H9 (cell line): ENCODE measurements around the gene AEBP2. TPM values are rescaled to one million over a fixed set of nuclear protein-coding genes. Genes with fewer than 3 reads are reported as not detected.

Source experiments
- DNase-seq: peaks from one replicate; pipeline ENCODE4 v3.0.0-alpha.2; 2017
- H2AFZ ChIP-seq: one replicate; pipeline ENCODE4 v1.6.1; 2013; ENCODE audit warnings: mild to moderate bottlenecking, low read length, control low read depth, moderate library complexity
- H2AK5ac ChIP-seq: 2 replicates; pipeline ENCODE4 v1.6.1; 2013; ENCODE audit warnings: low read length, control low read depth, mixed read lengths; ENCODE audit not compliant: insufficient read length
- H2BK120ac ChIP-seq: one replicate; pipeline ENCODE4 v1.6.1; 2013; ENCODE audit warnings: low read depth, mild to moderate bottlenecking, low read length, control low read depth, inconsistent platforms; ENCODE audit not compliant: poor library complexity, severe bottlenecking
- H2BK12ac ChIP-seq: 2 replicates; pipeline ENCODE4 v1.6.1; 2013; ENCODE audit warnings: low read length, control low read depth, mixed read lengths, low read depth; ENCODE audit not compliant: insufficient read length
- H2BK15ac ChIP-seq: 2 replicates; pipeline ENCODE4 v1.6.1; 2013; ENCODE audit warnings: low read depth, low read length, control low read depth
- H2BK20ac ChIP-seq: one replicate; pipeline ENCODE4 v1.6.1; 2013; ENCODE audit warnings: low read depth, mild to moderate bottlenecking, low read length, control low read depth, inconsistent platforms; ENCODE audit not compliant: poor library complexity, severe bottlenecking
- H2BK5ac ChIP-seq: 2 replicates; pipeline ENCODE4 v1.6.1; 2013; ENCODE audit warnings: low read length, control low read depth, mixed read lengths; ENCODE audit not compliant: insufficient read length
- H3K14ac ChIP-seq: 2 replicates; pipeline ENCODE4 v1.6.1; 2013; ENCODE audit warnings: low read length, control low read depth; ENCODE audit not compliant: insufficient read depth
- H3K18ac ChIP-seq: 2 replicates; pipeline ENCODE4 v1.6.1; 2013; ENCODE audit warnings: low read depth, mild to moderate bottlenecking, mixed read lengths, low read length, control low read depth; ENCODE audit not compliant: insufficient read length
- H3K23ac ChIP-seq: 2 replicates; pipeline ENCODE4 v1.6.1; 2013; ENCODE audit warnings: low read length, control low read depth, mixed read lengths, low read depth; ENCODE audit not compliant: insufficient read length
- H3K23me2 ChIP-seq: 2 replicates; pipeline ENCODE4 v1.6.1; 2013; ENCODE audit warnings: low read depth, mild to moderate bottlenecking, mixed read lengths, low read length, control low read depth; ENCODE audit not compliant: insufficient read length, poor library complexity, severe bottlenecking
- H3K27ac ChIP-seq: 2 replicates; pipeline ENCODE4 v1.5.1; 2013; ENCODE audit warnings: low read length, control low read depth, mixed read lengths, low read depth; ENCODE audit not compliant: insufficient read length
- H3K27me3 ChIP-seq: 2 replicates; pipeline ENCODE4 v1.6.1; 2013; ENCODE audit warnings: low read length, control low read depth, inconsistent platforms; ENCODE audit not compliant: insufficient read depth
- H3K4ac ChIP-seq: 2 replicates; pipeline ENCODE4 v1.6.1; 2013; ENCODE audit warnings: low read depth, mild to moderate bottlenecking, control low read depth, inconsistent platforms, low read length, moderate library complexity
- H3K4me1 ChIP-seq: 2 replicates; pipeline ENCODE4 v1.6.1; 2013; ENCODE audit warnings: low read length, control low read depth, inconsistent platforms; ENCODE audit not compliant: insufficient read depth
- H3K4me2 ChIP-seq: 2 replicates; pipeline ENCODE4 v1.6.1; 2013; ENCODE audit warnings: low read length, control low read depth, mixed read lengths; ENCODE audit not compliant: insufficient read length, insufficient read depth
- H3K56ac ChIP-seq: 2 replicates; pipeline ENCODE4 v1.6.1; 2013; ENCODE audit warnings: low read depth, mild to moderate bottlenecking, mixed read lengths, low read length, control low read depth; ENCODE audit not compliant: insufficient read length
- H3K79me1 ChIP-seq: 2 replicates; pipeline ENCODE4 v1.6.1; 2013; ENCODE audit warnings: low read depth, mild to moderate bottlenecking, moderate library complexity, low read length, control low read depth, inconsistent platforms; ENCODE audit not compliant: insufficient read depth, poor library complexity, severe bottlenecking
- H3K79me2 ChIP-seq: 2 replicates; pipeline ENCODE4 v1.6.1; 2013; ENCODE audit warnings: low read length, control low read depth, inconsistent platforms; ENCODE audit not compliant: insufficient read depth
- H3K9ac ChIP-seq: 2 replicates; pipeline ENCODE4 v1.6.1; 2013; ENCODE audit warnings: low read length, control low read depth, mixed read lengths; ENCODE audit not compliant: insufficient read length; ENCODE audit errors: extremely low read depth
- H3K9me3 ChIP-seq: one replicate; pipeline ENCODE4 v1.6.1; 2013; ENCODE audit warnings: low read depth, low read length, inconsistent platforms; ENCODE audit not compliant: control insufficient read depth
- H3T11ph ChIP-seq: one replicate; pipeline ENCODE4 v1.6.1; 2013; ENCODE audit warnings: mild to moderate bottlenecking, low read length, control low read depth, inconsistent platforms
- H4K20me1 ChIP-seq: one replicate; pipeline ENCODE4 v1.6.1; 2013; ENCODE audit not compliant: control insufficient read depth, insufficient read length, insufficient read depth
- H4K5ac ChIP-seq: 2 replicates; pipeline ENCODE4 v1.6.1; 2013; ENCODE audit warnings: low read depth, mild to moderate bottlenecking, mixed read lengths, low read length, control low read depth; ENCODE audit not compliant: insufficient read length
- H4K8ac ChIP-seq: replicated peaks from 2 replicates; pipeline ENCODE4 v1.6.1; 2013; ENCODE audit warnings: low read length, control low read depth, mixed read lengths, low read depth; ENCODE audit not compliant: insufficient read length
- H4K91ac ChIP-seq: 2 replicates; pipeline ENCODE4 v1.6.1; 2013; ENCODE audit warnings: low read depth, mild to moderate bottlenecking, moderate library complexity, mixed read lengths, low read length, control low read depth; ENCODE audit not compliant: insufficient read length
- H3K27ac Mint-ChIP-seq, 3 experiments: 2 replicates in 2 of 3; 3 replicates in 1 of 3; pipeline ENCODE4 v1.8.0; 2020 to 2021; ENCODE audit warnings: mixed read lengths in 3 of 3, mild to moderate bottlenecking in 1 of 3, moderate library complexity in 1 of 3
- H3K27me3 Mint-ChIP-seq: 2 replicates; pipeline ENCODE4 v1.8.0; 2021; ENCODE audit warnings: low read depth, mild to moderate bottlenecking, moderate library complexity, mixed read lengths
- H3K36me3 Mint-ChIP-seq, 3 experiments: 2 replicates in 2 of 3; 3 replicates in 1 of 3; pipeline ENCODE4 v1.8.0; 2020 to 2021; ENCODE audit warnings: low read depth in 3 of 3, mixed read lengths in 3 of 3; ENCODE audit not compliant: insufficient read depth in 1 of 3
- H3K4me1 Mint-ChIP-seq, 2 experiments: 2 replicates each; pipeline ENCODE4 v1.8.0; 2020; ENCODE audit warnings: mixed read lengths in 2 of 2
- H3K4me3 Mint-ChIP-seq, 2 experiments: 2 replicates in 1 of 2; 3 replicates in 1 of 2; pipeline ENCODE4 v1.8.0; 2020 to 2021; ENCODE audit warnings: mild to moderate bottlenecking in 2 of 2, mixed read lengths in 2 of 2, moderate library complexity in 1 of 2
- H3K9me3 Mint-ChIP-seq, 2 experiments: 2 replicates in 1 of 2; 3 replicates in 1 of 2; pipeline ENCODE4 v1.8.0; 2020; ENCODE audit warnings: mild to moderate bottlenecking in 2 of 2, mixed read lengths in 2 of 2, moderate library complexity in 1 of 2
- CTCF ChIP-seq: fragments of 200-600 bp; sonication (generic); conservative IDR thresholded peaks from 3 replicates; pipeline ENCODE4 v1.8.0; 2021; ENCODE audit warnings: antibody characterized with exemption, mild to moderate bottlenecking
- WGBS: extraction: QIAGEN DNeasy Blood & Tissue Kit; methylation state at CpG from one replicate; pipeline ENCODE4 v1.1.7; 2013; ENCODE audit warnings: missing lambda C conversion rate, low lambda C conversion rate, mixed read lengths; ENCODE audit not compliant: insufficient read length; ENCODE audit errors: extremely low coverage; 5-methylcytosine and 5-hydroxymethylcytosine counted together
- total RNA-seq: library from RNA; stranded (reverse); gene quantifications from 2 replicates; pipeline ENCODE4 v1.2.1, GENCODE V29; 2021

Gene AEBP2
- total RNA-seq, 1 experiment from 2014 or later, result 82.8 TPM

- Histone ChIP-seq H2AK5ac (no peak overlapping the region), H3K9ac (no peak overlapping the region), H3K18ac (no peak overlapping the region), H3K9me3 (no peaks in the 10 kb centered on the region), H4K91ac (no peak overlapping the region), H3K14ac (no peak overlapping the region), H4K5ac (no peak overlapping the region), H3K4me2 (no peak overlapping the region), H3K27me3 (no peaks in the 10 kb centered on the region), H3K79me1 (no peaks in the 10 kb centered on the region), H3K4me1 (no peaks in the 10 kb centered on the region), H3K23ac (no peak overlapping the region), H3K79me2 (no peaks in the 10 kb centered on the region), H2BK15ac (no peak overlapping the region), H3K56ac (no peak overlapping the region), H2AFZ (no peak overlapping the region), H3T11ph (no peak overlapping the region), H3K4ac (no peak overlapping the region), H4K20me1 (no peaks in the 10 kb centered on the region), H2BK120ac (no peak overlapping the region), H2BK12ac (no peak overlapping the region), H2BK5ac (no peak overlapping the region), H3K23me2 (no peaks in the 10 kb centered on the region), H4K8ac (no peak overlapping the region), H2BK20ac (no peak overlapping the region), H3K27ac (no peak overlapping the region)
- WGBS, result no CpG with 5 or more reads among the region's 4 CpGs
- Mint-ChIP-seq H3K36me3 (no peaks in the 10 kb centered on the region), H3K9me3 (no peaks in the 10 kb centered on the region), H3K27me3 (no peaks in the 10 kb centered on the region), H3K4me3 (no peak overlapping the region), H3K27ac (no peak overlapping the region), H3K4me1 (peaks cover 11 to 13% of the 10 kb centered on the region in 2 experiments)
- no peak for TF ChIP-seq CTCF
- DNase-seq, result no peak
Observed at GRCh38 chr12:19545301-19545700, 106.0 kb downstream of the AEBP2 start.
